HG03039 (cell line): ENCODE measurements around the gene SYTL3.
"Not testable (repeated sequence)": the region's sequence is repeated elsewhere in the genome, so short reads cannot be mapped to it uniquely, and the experiment has no call there.

ENCODE experiments used
- ATAC-seq: cut with Tn5 transposase; IDR thresholded peaks from one replicate; pipeline ENCODE4 v1.9.1; 2021; ENCODE audit warnings: mild to moderate bottlenecking, moderate library complexity; ENCODE audit not compliant: unreplicated experiment

The SYTL3 gene

GRCh38 chr6:158786645-158787304 lies 136.9 kb downstream of the SYTL3 start:
- no peak for ATAC-seq

GRCh38 chr6:158787395-158787794 lies 137.5 kb downstream of the SYTL3 start:
- ATAC-seq: no peak

- ATAC-seq: no peak
Observed at GRCh38 chr6:158789115-158789917, 139.5 kb downstream of the SYTL3 start.

GRCh38 chr6:158791274-158791855 lies 141.5 kb downstream of the SYTL3 start:
- no peak for ATAC-seq

- not testable (repeated sequence) for ATAC-seq
Observed at GRCh38 chr6:158792505-158792904, 142.7 kb downstream of the SYTL3 start.

- peak; percentile 68 for ATAC-seq
Observed at GRCh38 chr6:158793432-158793831, 143.6 kb downstream of the SYTL3 start.

- no peak for ATAC-seq
Observed at GRCh38 chr6:158795516-158795915, 145.7 kb downstream of the SYTL3 start.

- no peak for ATAC-seq
Observed at GRCh38 chr6:158796353-158796752, 146.5 kb downstream of the SYTL3 start.

GRCh38 chr6:158797331-158798310 lies 147.8 kb downstream of the SYTL3 start:
- ATAC-seq: no peak

- ATAC-seq: no peak
Observed at GRCh38 chr6:158798311-158798710, 148.5 kb downstream of the SYTL3 start.

GRCh38 chr6:158799051-158799792 lies 149.4 kb downstream of the SYTL3 start:
- ATAC-seq: no peak

- no peak for ATAC-seq
Observed at GRCh38 chr6:158801655-158802294, 151.9 kb downstream of the SYTL3 start.

- peak; percentile 52 for ATAC-seq
Observed at GRCh38 chr6:158803733-158804143, 153.9 kb downstream of the SYTL3 start.

GRCh38 chr6:158804207-158804606 lies 154.4 kb downstream of the SYTL3 start:
- ATAC-seq: no peak

- no peak for ATAC-seq
Observed at GRCh38 chr6:158805698-158806377, 156.0 kb downstream of the SYTL3 start.

GRCh38 chr6:158807515-158808441 lies 157.9 kb downstream of the SYTL3 start:
- ATAC-seq: no peak

GRCh38 chr6:158808442-158808833 lies 158.6 kb downstream of the SYTL3 start:
- ATAC-seq: no peak
